ENCODE results near the gene CSPG5.

CSPG5 gene

GRCh38 chr3:47533996-47534454 is 44.6 kb downstream of the CSPG5 start:
- no peak for TF ChIP-seq CTCF (IDR thresholded peaks at IDR 0.05; ENCODE audit: unreplicated experiment in 3 of 3)
- no peak overlapping the region for H3K27ac Mint-ChIP-seq
- H3K4me1 Mint-ChIP-seq, result no peaks in the 10 kb centered on the region
- no peaks in the 10 kb centered on the region for H3K36me3 Mint-ChIP-seq (ENCODE audit: low read depth)
- H3K4me3 Mint-ChIP-seq, result no peak overlapping the region
- peaks cover 7% of the 10 kb centered on the region for H3K27me3 Mint-ChIP-seq (ENCODE audit: low read depth)
- H3K9me3 Mint-ChIP-seq, result peaks cover 8% of the 10 kb centered on the region

GRCh38 chr3:47533481-47533880 is 45.2 kb downstream of the CSPG5 start:
- H3K36me3 Mint-ChIP-seq (ENCODE audit: low read depth), result no peaks in the 10 kb centered on the region
- no peaks in the 10 kb centered on the region for H3K4me1 Mint-ChIP-seq
- TF ChIP-seq CTCF (IDR thresholded peaks at IDR 0.05; ENCODE audit: unreplicated experiment in 3 of 3), result no peak
- H3K4me3 Mint-ChIP-seq, result no peak overlapping the region
- no peak overlapping the region for H3K27ac Mint-ChIP-seq
- H3K9me3 Mint-ChIP-seq, result peaks cover 6% of the 10 kb centered on the region
- H3K27me3 Mint-ChIP-seq (ENCODE audit: low read depth), result peaks cover 7% of the 10 kb centered on the region

- H3K27ac Mint-ChIP-seq, result no peak overlapping the region
- H3K4me1 Mint-ChIP-seq, result no peaks in the 10 kb centered on the region
- H3K27me3 Mint-ChIP-seq (ENCODE audit: low read depth), result peaks cover 7% of the 10 kb centered on the region
- no peak for TF ChIP-seq CTCF (IDR thresholded peaks at IDR 0.05; ENCODE audit: unreplicated experiment in 3 of 3)
- no peak overlapping the region for H3K4me3 Mint-ChIP-seq
- peaks cover 5% of the 10 kb centered on the region for H3K9me3 Mint-ChIP-seq
- H3K36me3 Mint-ChIP-seq (ENCODE audit: low read depth), result no peaks in the 10 kb centered on the region
Measured at GRCh38 chr3:47527952-47528725, 50.5 kb downstream of the CSPG5 start.

- TF ChIP-seq CTCF (IDR thresholded peaks at IDR 0.05; ENCODE audit: unreplicated experiment in 3 of 3), result no peak
- H3K4me1 Mint-ChIP-seq, result peaks cover 6% of the 10 kb centered on the region
- no peaks in the 10 kb centered on the region for H3K36me3 Mint-ChIP-seq (ENCODE audit: low read depth)
- no peak overlapping the region for H3K27ac Mint-ChIP-seq
- no peak overlapping the region for H3K4me3 Mint-ChIP-seq
- peaks cover 4% of the 10 kb centered on the region for H3K27me3 Mint-ChIP-seq (ENCODE audit: low read depth)
- peaks cover 5% of the 10 kb centered on the region for H3K9me3 Mint-ChIP-seq
Measured at GRCh38 chr3:47525617-47526016, 53.0 kb downstream of the CSPG5 start.

GRCh38 chr3:47523310-47524073 is 55.2 kb downstream of the CSPG5 start:
- Mint-ChIP-seq H3K36me3 (ENCODE audit: low read depth) (no peaks in the 10 kb centered on the region), H3K9me3 (peaks cover 5% of the 10 kb centered on the region), H3K4me1 (peaks cover 6% of the 10 kb centered on the region), H3K27ac (peak overlapping the region in 1 of 3 experiments; percentile 5), H3K27me3 (ENCODE audit: low read depth) (peaks cover 4% of the 10 kb centered on the region), H3K4me3 (no peak overlapping the region)
- TF ChIP-seq CTCF (IDR thresholded peaks at IDR 0.05; ENCODE audit: unreplicated experiment in 3 of 3), result no peak

Data from nephron (organoid).